ENCODE measurements around the gene OSBP2.

The OSBP2 gene

DNA sequence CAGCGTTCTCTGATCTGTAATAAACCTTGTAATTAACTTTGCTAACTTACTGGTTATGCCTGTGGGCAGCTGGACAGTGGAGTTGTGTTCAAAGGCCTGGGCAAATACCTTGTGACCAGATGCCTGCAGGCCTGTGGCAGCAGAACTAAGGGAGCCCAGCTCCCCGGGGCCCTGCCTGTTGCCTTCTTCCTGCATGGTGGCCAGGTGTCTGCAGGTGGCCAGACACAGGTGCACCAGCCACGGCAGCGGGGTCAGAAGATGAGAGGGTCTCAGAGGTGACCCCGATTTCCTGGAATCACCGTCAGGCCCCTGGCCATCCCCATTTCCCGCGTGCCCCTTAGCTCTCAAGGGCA is 127.2 kb downstream of the OSBP2 start:
- no peak for DNase-seq

DNA sequence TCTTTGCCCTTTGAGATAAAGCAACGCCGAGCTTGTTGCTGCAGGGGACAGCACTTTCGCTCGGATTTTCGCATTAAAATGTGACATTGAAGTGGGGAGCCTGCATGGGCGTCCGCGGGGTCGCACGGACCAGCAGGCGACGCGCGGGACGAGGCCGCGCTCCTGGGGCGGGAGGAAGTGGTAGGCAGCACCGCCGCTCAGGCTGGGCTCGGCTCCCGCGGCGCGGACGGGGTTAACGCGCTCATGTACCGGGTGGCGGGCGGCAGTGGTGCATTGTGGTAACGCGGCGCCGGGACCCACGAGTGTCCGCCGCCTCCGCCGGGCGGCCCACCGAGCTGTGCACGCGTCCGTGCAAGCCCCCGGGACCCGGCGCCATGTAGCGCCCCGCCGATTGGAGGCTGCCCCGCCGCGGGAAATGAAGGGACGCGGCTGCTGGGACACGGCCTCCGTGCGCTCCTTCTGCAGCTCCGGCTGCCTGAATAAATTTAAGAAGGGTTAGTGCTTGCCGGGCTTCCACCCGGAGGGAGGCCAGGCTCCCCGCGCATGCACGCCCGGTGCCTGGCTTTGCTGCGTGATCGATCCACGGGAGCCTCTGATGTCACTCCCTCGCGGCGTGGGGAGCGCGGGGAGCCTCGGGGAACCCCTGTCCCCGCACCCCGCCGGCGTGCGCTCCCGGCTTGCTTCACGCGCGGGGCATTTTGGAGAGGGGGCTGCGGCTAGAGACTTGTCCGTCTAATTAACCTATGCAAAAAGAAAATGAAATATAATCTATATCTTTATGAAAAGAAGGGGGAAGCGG is 127.7 kb downstream of the OSBP2 start:
- no peak for DNase-seq

DNA sequence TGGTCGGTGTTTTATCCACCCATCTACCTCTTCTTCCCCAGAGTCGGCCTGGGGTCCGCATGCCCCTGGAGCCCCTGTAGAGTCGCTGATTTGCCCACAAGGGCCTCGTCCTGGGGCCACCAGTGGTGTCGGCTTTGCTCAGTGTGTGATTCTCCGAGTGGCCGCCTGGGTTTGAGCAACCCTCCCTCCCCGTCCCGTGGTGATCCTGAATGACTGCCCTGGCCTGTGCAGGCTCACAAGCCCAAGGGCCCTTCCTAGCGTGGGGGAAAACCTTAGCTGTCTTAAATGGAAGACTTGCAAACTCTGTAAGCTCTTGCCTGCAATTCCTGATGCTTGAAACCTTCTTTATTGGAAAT is 128.3 kb downstream of the OSBP2 start:
- DNase-seq = no peak

DNA sequence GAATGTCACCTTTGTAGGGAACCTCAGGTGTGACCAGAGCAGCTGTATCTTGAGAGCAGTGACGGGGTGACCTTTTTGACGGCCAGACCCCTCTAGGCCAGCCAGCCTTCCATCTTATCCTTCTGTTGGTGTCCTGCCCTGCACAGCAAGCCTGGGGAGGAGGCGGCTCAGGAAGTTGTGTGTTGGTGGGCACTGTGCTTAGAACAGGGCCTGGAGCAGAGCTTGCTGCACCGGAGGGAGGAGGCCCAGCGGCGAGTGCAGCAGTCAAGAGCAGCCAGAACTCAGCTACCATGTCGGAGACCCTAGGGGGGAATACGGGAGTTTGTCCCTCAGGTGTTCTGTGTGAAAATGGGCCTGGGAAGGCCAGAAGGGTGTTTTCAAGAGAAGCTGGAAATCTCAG is 129.4 kb downstream of the OSBP2 start:
- no peak for DNase-seq

DNA sequence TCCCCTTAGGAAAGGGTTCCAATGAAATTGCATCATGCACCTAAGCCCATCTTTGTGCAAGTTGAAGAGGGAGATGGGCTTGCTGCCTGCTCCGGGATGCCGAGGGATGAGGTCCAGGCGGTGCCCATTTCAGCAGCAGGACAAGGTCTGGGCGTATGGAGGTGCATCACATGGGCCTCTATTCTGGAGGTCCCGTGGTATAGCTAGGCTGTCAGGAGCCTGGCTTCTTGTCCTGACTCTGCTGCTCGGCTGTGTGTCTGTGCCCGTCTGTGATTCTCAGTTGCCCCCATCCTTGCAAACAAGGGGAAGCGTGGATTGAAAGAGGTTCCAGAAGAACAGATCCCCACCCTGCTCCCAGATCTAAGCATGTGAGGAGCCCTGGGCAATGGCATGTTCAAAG is 130.0 kb downstream of the OSBP2 start:
- DNase-seq = no peak

DNA sequence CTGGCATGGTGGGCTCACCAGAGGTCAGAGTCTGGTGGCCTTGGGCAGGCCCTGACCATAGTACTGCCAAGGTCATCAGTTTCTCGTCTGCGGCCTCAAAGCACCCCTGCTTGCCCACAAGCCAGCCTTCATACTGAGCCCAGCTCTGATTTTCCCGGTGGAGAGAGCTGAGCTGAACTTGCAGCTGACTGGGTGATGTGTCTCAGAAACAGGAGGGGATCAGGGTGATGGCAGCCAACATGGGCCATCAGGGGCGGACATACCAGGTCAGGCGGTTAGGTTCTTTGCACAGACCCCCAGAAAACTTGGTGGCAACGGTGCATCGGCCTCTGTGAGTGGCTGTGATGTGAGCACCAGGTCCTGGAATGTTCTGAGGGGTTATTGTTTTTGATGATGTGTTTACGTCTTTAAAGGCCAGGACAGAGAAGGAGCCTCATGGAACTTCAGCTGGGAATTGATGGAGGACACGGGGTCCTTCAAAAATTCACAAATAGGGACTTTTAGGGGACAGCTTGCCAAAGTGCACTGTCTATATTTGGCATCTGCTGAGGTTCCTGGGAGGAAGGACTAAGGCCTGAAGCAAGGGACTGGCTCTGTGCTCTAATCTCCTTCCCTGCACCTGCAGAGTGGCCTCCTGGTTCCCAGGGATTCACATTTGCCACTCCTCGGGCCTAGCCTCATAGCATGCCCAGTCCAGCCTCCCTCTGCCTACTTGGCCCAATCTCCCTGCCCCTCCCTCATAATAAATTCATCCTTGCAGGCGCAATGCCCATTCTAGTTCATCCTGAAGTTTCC is 131.2 kb downstream of the OSBP2 start:
- no peak for DNase-seq

DNA sequence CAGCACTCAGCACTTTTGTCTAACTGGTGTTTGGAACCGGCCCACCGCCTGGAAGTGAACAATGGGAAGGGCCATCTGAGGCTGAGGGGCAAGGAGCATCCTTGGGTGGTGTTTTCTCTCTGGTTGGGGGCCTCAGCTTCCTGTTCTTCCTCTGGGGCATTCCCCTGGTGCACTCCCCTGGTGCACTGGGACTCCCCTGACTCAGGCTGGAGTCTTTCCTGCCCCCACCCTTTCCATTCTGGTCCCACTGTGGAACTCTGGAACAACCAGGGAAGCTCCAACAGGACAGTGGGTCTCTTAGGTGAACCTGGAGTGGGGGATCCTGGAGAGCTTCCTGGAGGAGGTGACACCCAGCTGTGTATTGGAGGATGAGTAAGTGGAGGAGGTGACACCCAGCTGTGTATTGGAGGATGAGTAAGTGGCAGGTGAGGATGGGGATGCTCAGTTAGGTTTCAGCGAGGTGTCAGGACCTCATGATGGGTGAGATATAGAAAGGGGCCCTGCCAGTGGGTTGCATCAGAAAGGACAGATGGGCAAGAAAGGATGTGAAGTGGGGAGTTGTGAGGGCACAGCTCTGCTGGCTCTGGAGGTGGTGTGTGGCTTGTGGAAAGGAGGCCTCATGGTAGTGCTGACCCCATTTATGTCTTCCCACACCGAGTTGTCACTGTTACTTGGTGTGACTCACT is 132.1 kb downstream of the OSBP2 start:
- no peak for DNase-seq

DNA sequence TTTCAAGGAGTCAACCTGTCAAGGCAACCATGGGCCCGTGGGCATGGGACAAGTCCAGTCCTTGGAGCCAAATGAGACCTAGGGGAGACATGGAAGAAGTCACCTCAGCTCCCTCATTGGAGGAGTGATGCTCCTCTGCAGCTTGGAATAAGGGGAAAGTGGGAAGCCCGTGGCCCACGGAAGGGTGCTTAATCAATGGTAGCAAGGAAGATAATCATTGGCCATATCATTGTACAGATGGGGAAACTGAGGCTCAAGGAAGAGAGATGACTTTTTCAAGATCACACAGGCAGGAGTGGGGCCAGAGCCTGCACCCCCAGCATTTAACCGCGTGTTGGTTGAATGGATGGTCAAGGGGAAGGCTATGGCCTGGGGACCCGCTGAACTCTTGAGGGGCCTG is 133.0 kb downstream of the OSBP2 start:
- DNase-seq = no peak

DNA sequence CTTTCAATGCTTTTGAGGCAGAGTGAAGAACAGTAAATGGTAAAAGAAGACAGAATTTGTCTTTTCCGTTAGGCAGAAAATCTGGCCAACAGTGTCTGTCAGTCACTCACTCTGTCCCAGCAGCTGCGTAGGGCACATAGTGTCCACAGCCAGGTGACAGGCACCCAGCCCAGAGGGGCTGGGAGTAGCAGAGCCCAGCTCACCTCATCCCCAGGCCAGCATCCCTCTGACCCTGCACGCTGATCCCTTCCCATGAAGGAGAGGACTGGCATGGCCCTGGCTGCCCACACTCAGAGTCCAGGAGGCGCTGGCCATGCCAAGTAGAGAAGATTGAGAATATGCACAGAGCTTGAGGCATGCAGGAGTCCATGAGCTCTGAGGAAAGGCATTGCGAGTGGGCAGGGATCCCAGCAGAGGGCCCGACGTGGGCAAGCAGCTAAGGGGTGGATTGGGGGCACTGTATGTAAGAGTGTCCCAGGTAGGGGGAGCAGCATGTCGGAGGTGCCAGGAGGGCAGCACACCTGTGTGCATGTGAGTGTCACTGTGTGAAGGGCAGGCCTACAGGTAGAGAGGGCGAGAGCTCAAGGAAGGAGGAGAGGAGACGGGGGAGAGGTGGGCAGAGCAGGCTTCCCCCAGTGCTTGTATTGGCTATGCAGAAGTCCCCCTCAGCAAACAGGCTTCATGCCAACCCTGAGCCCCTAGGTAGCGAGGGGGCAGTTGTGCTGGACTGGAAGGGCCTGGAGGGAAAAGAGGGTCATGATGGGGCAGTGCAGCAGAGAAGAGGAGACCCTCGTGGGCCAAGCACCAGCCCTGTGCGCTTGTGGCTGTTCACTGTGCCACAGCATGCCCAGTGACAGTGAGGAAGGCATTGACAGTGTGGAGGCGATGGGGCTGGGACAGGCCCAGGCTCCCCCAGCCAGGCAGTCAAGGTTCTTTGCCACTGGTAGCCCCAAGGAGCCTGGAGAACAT is 133.8 kb downstream of the OSBP2 start:
- no peak for DNase-seq

DNA sequence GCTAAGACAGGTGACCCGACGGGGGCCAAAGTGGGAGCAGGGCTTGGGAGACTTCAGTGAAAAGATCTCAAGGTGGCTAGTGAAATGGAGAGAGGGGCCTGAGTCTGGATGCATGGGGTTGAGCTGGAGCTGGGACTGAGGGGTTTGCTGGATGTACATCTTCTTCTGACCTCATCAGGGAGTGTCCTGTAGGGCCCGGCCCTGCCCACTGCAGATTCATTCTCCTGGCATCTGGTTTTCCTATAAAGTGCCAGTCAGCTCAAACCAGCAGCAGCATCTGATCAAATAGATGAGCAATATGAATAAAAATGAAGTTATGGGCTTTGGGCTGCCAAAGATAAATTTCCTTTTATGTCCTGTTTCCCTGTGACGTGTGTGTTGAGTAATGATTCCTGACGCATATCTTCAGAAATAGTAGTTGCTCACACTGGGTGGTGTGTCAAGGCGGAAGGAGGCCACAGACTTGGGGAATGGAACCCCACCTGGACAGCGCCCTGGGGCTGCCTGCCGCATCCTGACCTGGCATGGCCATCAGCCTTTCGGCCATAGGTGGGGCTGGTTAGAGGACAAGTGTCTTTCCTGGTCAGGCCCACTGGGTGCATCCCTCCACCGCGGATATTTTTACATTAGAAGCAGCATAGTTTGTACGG is 135.4 kb downstream of the OSBP2 start:
- DNase-seq = no peak

DNA sequence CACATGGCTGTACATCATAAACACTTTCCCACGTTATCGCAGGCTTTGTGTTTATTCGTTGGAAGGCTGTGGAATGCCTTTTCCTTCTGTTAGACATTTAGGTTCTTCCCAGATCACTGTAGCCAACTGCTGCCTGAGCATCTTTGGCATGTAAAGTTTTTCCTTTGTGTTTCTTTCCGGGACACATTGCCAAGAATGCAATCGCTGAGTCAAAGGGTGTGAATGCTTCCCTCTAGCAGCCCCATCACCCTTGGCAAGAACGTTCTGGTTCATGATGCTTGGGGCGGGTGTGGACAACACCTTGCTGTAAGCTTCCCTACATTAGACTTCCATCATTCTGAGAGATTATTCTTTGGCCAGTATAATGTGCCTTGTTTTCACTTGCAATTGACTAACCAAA is 136.2 kb downstream of the OSBP2 start:
- DNase-seq = no peak

DNA sequence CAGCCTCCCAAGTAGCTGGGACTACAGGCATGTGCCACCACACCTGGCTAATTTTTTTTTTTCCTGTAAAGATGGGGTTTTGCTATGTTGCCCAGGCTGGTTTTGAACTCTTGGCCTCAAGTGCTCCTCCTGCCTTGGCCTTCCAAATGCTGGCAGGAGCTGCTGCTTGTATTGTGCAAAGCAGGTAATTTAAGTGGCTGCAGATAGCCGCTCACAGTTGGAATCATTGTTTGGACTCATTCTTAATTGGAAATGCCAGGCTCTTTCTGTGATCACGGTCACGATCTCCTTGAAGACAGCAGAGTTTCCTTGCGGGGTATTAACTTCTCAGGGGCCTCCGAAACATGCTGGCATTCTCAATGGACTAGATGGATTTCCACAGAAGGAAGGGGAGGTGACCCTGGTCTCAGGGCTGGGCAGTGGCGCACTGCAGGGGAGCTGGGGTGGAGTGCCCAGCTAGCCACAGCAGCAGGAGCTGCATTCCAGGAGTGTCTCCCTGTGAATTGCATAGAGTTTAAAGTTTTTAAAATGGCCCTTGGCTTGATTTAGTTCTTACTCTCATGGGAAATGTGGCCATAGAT is 137.8 kb downstream of the OSBP2 start:
- no peak for DNase-seq

DNA sequence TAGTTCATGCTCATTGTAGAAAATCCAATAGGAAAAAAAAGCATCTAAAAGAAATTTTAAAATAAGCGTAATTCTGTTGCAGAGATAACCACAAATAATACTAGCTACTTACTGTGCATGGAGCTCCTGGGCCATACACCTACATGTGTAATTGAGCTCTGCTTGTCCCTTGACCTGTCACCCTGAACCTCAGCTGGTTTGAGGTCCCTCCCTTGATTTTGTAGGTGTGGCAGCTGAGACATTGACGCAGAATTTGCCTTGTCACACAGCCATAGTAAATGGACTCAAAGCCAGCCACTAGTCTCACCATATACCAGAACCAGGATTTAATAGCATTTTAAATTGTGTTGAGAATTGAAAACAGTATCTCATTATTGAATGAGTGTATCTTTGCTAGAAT is 138.6 kb downstream of the OSBP2 start:
- DNase-seq = no peak

DNA sequence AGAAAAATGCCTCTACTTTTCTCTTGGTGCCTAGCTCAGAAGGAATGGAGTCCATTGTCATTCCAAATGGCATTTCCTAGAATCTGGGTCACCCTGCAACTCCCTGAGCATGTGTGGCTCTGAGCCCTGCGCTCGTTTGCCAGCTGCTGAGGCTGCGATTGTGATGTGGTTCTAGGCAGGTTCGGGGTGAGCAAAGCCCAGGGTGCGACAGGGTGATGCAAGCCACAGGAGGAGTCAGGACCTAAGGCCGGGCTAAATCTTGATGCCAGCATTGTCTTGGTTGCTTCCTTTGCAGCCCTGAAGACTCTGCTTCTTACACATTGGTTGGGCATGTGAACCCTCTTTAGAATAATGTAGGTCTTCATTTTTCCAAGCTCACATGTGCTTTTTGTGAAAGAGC is 142.9 kb downstream of the OSBP2 start:
- DNase-seq = no peak

DNA sequence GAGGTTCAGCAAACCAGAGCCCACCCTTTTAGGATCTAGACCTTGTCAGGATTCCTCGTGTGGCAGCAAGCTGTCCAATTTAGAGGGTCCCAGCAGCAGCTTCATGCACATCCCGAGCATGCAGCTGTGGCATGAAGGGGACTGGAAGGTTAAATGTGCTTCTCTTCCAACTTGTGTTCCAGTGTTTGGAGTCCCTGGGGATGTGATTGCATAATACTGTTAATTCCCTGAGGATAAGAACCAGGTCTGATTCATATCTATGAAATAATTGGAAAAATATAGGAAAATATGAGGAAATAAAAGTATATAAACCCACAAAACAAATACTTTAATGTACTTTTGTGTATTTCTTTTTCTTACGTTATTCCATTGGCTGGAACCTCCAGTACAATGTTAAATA is 143.4 kb downstream of the OSBP2 start:
- DNase-seq = no peak

DNA sequence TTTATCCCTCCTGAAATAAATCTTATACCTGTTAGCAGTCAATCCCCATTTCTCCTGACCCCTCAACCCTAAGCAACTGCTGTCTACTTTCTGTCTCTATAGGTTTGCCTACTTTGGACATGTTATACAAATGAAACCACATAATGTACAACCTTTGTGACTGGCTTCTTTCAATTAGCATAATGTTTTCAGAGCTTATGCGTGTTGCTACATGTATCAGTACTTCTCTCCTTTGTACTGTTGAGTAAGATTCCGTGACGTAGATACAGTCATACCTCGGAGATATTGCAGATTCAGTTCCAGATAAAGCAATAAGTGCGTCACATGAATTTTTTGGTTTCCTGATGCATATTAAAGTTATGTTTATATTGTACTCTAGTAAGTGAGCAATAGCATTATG is 146.6 kb downstream of the OSBP2 start:
- no peak for DNase-seq

DNA sequence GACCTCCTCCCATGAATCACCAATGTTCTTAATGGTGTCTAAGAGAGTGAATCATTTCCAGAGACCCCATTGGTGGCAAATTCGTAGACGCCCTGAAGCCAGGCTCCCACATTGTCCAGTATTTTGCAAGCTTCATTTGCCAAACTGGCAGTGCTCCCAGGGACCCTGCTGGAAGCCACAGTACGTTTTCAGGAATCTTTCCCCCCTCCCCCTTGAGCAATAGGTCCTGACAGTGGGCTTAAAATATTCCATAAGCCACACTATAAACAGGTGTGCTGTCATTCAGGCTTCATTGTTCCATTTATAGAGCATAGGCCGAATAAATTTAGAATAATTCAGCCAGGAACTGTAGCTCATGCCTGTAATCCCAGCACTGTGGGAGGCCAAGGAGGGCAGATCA is 148.6 kb downstream of the OSBP2 start:
- no peak for DNase-seq

DNA sequence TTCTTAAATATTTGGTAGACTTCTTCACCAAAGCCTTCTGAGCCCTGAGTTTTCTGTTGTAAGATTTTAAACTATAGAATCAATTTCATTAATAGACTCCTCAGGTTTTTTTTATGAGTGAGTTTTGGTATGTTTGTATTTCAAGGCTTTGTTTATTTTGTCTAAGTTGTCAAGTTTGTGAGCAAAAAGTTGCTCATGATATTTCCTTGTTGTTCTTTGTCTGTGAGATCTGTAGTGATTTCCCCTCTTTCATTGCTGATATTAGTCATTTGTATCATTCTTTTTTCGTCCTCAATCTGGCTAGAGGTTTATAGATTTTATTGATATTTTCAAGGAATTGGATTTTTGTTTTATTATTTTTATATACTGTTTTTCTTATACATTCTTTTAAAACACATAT is 152.9 kb downstream of the OSBP2 start:
- no peak for DNase-seq

DNA sequence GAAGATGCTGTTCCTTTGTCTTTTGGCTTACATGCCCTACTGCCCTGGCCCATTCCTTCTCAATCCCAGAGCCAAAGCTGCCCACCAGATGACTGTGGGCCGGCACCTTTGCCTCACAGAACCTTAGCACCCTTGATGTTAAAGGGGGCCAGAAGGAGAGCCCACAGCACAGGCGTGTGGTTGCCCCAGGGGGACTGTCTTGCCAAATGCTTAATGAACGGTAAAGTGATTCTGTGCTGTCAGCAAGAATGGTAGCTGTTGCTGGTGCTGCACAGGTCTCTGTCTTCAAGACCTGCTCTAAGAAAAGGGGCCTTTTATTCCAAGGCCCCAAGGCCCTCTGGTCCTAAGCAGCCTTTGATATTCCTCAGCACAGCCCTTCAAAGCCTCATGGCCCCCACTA is 160.6 kb downstream of the OSBP2 start:
- DNase-seq = no peak

DNA sequence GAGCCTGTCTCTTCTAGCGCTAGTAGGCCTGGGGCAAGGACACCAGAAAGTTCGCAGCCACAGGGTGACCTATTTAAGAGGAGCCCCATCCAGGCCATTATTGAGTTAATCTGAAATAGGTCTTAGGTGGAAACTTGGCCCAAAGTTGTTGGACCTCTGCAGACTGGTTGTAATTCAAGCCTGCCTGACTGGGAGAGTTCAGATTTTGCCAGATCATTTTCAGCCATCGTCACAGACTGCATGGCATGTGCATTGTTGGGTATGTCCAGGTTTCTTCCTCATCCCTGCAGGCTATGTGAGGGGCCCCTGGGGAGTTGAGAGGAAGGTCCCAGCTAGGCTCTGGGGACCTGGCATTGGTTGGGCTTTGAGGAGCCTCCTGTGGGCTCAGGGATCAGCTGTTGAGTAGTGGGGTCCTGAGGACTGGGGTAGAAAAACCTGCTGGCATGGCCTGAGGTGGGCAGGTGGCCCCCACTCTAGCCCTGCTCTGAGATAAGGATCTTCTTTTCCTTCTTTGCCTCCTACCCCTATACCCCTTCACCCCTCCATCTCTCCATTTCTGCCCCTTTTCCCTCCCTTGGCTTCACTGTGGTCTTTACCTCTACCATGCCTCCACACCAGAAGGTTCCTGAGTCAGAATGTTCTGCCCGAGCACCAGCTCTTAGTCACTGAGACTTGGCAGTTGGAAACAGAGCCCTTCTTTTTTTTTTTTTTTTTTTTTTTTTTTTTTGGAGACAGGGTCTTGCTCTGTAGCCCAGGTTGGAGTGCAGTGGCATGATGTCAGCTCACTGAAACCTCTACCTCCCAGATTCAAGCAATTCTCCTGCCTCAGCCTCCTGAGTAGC is 161.2 kb downstream of the OSBP2 start:
- DNase-seq = no peak
